WERI-Rb-1 (cell line): ENCODE data around the gene TFAM.

ENCODE experiments used
- DNase-seq: peaks from one replicate; pipeline ENCODE4 v3.0.0-alpha.2; 2020
- H3K27ac ChIP-seq: fragments of 250-450 bp; sonication (Bioruptor Pico); 2 replicates; pipeline ENCODE4 v1.5.1; 2020; ENCODE audit warnings: mild to moderate bottlenecking, moderate library complexity
- H3K27me3 ChIP-seq: fragments of 250-450 bp; sonication (Bioruptor Pico); 2 replicates; pipeline ENCODE4 v1.5.1; 2021; ENCODE audit warnings: mild to moderate bottlenecking, low read depth, moderate library complexity; ENCODE audit not compliant: insufficient read depth, severe bottlenecking
- H3K36me3 ChIP-seq: fragments of 250-450 bp; sonication (Bioruptor Pico); 2 replicates; pipeline ENCODE4 v1.5.1; 2020; ENCODE audit warnings: mild to moderate bottlenecking, moderate library complexity
- H3K4me3 ChIP-seq: 2 replicates; pipeline ENCODE4 v1.5.1; 2011; ENCODE audit warnings: low read depth, mild to moderate bottlenecking, control low read depth, low read length
- H3K9me3 ChIP-seq: fragments of 250-450 bp; sonication (Bioruptor Pico); 2 replicates; pipeline ENCODE4 v1.5.1; 2021; ENCODE audit warnings: mild to moderate bottlenecking, moderate library complexity; ENCODE audit not compliant: severe bottlenecking
- TF ChIP-seq, protein P1 (sequence below): IDR thresholded peaks from 2 replicates; pipeline ENCODE4 v1.5.1; 2011; ENCODE audit warnings: low read depth, mild to moderate bottlenecking, control low read depth, inconsistent platforms, low read length

The TFAM gene

DNA sequence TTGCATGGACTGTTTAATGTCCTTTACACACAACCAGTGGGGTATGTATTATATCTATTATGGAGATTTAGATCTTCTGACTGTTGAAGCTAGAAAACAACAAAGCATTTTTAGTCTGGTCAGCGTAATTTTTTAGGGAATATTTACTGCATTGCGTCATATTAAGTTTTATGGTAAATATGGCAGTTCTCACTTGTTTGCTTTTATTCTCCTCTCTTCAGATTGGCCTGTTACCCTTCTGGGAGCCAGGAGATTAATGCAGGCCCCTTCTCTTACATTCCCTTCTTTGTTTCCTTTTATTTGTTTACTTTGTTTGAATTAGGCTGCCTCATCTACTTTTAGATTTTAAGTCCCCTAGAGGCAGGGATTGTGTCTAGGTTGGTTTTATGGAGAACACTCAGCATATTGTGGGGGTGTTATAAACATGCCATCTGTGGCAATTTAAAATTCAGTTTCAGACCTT is 36.6 kb upstream of the TFAM start:
- no peaks in the 10 kb centered on the region for H3K36me3 ChIP-seq
- no peaks in the 10 kb centered on the region for H3K27me3 ChIP-seq
- H3K27ac ChIP-seq, result no peak overlapping the region
- H3K4me3 ChIP-seq, result no peak overlapping the region
- H3K9me3 ChIP-seq, result no peaks in the 10 kb centered on the region
- no peak for DNase-seq
- TF ChIP-seq, protein P1, sequence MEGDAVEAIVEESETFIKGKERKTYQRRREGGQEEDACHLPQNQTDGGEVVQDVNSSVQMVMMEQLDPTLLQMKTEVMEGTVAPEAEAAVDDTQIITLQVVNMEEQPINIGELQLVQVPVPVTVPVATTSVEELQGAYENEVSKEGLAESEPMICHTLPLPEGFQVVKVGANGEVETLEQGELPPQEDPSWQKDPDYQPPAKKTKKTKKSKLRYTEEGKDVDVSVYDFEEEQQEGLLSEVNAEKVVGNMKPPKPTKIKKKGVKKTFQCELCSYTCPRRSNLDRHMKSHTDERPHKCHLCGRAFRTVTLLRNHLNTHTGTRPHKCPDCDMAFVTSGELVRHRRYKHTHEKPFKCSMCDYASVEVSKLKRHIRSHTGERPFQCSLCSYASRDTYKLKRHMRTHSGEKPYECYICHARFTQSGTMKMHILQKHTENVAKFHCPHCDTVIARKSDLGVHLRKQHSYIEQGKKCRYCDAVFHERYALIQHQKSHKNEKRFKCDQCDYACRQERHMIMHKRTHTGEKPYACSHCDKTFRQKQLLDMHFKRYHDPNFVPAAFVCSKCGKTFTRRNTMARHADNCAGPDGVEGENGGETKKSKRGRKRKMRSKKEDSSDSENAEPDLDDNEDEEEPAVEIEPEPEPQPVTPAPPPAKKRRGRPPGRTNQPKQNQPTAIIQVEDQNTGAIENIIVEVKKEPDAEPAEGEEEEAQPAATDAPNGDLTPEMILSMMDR, result no peak

DNA sequence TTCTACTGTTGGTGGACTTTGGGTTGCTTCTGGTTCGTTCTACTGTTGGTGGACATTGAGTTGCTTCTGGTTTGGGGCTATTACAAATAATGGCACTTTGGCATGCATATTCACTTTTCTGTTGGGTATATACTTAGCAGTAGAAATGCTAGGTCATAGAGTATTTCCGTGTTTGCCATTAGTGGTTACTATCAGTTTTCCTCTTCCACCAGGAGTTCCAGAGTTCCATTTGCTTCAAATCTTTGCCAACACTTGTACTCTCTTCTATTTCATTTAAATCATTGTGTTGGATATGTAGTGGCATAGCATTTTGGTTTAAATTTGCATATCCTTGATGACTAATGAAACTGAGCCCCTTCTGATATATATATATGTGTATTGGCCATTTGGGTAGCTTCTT is 35.2 kb upstream of the TFAM start:
- Histone ChIP-seq H3K27ac (no peak overlapping the region), H3K9me3 (no peaks in the 10 kb centered on the region), H3K4me3 (no peak overlapping the region), H3K27me3 (no peaks in the 10 kb centered on the region), H3K36me3 (no peaks in the 10 kb centered on the region)
- no peak for DNase-seq
- TF ChIP-seq, protein P1, result no peak

DNA sequence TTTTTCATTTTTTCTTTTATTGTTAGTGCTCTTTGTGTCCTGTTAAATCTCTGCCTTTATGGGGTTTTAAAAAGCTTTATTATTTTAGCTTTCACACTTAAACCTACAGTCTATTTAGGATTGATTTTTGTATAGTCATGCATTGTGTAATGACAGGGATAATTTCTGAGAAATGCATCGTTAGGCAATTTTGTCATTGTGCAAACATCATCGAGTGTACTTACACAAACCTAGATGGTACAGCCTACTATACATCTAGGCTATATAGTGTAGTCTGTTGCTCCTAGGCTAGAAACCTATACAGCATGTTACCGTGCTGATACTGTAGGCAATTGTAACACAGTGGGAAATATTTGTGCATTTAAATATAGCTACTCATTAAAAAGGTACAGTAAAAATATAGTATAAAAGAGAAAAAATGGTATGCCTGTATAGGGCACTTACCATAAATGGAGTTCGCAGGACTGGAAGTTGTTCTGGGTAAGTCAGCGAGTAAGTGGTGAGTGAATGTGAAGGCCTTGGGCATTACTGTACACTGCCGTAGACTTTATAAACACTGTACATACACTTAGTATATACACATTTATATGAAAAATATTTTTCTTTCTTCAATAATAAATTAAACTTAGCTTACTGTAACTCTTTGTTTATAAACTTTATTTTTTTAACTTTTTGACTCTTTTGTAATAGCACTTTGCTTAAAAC is 34.4 kb upstream of the TFAM start:
- Histone ChIP-seq H3K27ac (no peak overlapping the region), H3K4me3 (no peak overlapping the region), H3K27me3 (no peaks in the 10 kb centered on the region), H3K9me3 (no peaks in the 10 kb centered on the region), H3K36me3 (no peaks in the 10 kb centered on the region)
- TF ChIP-seq, protein P1, result no peak
- DNase-seq, result no peak

DNA sequence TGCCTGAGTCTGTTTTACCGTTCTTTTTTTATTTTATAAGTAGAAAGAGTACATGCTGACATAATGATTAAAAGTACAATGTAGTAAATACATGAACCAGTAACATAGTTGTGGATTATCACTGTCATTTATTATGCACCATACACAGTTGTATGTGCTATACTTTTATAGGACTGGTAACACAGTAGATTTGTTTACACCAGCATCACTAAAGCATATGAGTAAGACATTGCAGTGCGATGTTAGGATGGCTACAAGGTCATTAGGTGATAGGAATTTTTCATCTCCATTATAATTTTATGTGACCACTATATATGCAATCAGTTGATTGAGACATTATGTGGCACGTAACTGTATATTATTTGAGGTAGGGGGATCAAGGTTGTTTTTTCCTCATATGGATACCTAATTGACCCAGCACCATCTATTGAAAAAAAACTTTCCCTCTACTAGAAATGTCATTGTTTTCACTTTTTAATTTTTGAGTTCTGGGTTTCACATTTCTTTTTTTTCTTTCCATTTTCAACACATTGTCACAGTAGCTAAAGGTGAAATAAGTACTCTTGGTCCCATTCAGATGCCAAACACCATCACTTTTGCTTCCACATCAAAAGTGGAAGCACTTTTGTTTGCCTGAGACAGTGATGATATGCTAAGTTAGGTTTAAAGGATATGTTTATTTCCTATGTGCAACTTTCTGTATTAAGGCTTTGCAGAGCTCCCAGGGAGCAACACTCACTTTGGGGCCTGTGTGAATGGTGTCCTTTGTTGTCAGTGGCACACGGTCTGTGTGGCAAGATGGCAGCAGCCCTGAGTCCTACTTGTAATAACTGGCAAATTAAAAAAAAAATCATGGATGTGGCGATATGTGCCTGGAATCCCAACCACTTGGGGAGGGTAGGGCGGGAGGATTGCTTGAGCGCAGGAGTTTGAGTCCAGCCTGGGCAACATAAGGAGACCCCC is 33.3 kb upstream of the TFAM start:
- Histone ChIP-seq H3K9me3 (no peaks in the 10 kb centered on the region), H3K4me3 (no peak overlapping the region), H3K27me3 (no peaks in the 10 kb centered on the region), H3K27ac (no peak overlapping the region), H3K36me3 (no peaks in the 10 kb centered on the region)
- TF ChIP-seq, protein P1, result no peak
- DNase-seq, result no peak

DNA sequence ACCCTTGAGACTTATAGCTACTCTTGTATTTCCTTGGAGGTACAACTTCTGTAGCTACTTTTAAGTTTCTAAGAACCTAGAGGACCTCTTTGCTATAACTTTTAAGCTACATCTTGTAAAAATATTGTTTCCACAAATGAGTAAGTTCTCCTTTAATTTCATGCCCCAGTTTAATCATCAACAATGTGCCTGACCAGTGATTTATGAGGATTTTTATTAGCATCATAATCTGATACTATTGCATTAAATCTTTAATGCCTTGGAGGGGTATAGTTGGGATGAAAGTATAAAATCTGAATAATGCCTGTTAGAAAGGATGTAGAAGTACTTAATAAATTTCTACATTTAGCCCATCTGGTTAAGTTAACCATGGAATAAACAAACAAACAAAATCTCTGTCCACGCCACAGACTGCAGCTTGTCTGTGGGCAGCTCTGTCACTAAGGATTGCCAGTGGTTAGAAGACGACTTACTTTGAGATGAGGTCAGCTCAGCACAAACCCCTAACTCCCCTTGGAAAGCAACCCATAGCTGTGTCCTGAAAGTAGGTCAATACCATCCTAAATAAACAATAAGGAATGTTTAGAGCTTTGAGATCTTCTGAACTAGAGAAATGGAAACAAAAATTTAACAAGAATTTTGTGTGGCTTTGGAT is 32.1 kb upstream of the TFAM start:
- H3K27me3 ChIP-seq, result no peaks in the 10 kb centered on the region
- TF ChIP-seq, protein P1, result no peak
- H3K9me3 ChIP-seq, result no peaks in the 10 kb centered on the region
- H3K36me3 ChIP-seq, result no peaks in the 10 kb centered on the region
- no peak overlapping the region for H3K27ac ChIP-seq
- H3K4me3 ChIP-seq, result no peak overlapping the region
- DNase-seq, result no peak
